Inflammatory macrophage treated with lipopolysaccharide for 1 hour (primary cell): ENCODE data around the gene CDH5.

Experiments
- DNase-seq, 2 donors: peaks; one replicate each; pipeline ENCODE4 v3.0.0-alpha.2; 2020 to 2022

The CDH5 gene

DNA sequence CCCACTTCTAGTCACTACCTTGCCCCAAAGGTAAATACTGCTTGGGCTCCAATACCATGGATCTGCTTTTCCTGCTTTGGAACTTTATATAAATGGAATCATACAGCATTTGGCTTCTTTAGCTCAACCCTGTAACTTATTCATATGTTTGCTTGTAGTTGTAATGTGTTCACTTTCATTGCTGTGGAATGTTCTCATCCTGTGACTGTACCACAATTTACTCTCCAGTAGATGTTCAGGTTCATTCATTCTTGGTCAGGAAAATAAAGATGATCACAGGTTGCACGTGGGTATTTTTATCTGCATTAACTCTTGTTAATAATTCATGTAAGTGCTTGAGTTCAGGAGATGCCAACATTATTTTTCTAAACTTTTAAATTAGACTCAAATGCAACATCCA is 53.9 kb downstream of the CDH5 start:
- DNase-seq = no peak

DNA sequence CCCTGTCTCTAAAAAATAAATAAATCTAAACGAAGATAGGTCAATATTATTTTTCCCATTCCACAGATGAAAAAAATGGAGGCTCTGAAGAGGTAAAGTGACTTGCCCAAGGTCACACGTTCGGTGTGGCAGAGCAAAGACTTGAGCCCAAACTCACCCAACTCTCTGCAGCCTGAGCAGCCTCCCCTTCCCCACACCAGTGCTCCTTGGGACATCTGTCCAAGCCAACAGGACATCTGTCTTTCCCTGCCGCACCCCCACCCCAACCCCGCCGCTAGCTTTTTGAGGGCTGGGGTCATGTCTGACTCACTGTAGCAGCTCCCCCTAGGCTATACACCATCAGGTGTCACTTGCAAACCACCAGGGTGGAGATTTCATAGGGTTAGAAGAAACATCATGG is 55.4 kb downstream of the CDH5 start:
- no peak for DNase-seq

DNA sequence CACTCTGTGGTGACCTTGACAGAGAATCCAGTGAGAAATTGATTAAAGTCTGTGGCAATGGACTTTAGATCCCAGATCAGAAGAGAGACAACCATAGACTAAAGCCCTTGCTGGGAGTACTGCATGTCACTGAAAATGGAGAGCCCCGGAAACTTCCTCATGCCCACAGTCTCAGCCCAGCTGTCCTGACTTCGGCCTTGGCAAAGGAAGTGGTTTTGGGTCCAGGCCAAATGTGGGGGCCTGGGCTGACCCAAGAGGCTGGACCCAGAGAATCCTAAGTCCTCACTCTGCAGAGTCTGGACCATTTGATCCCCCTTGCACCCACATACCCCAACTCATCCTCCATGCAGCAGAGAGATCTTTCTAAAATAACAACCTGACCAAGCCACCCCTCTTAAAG is 55.9 kb downstream of the CDH5 start:
- DNase-seq = no peak

DNA sequence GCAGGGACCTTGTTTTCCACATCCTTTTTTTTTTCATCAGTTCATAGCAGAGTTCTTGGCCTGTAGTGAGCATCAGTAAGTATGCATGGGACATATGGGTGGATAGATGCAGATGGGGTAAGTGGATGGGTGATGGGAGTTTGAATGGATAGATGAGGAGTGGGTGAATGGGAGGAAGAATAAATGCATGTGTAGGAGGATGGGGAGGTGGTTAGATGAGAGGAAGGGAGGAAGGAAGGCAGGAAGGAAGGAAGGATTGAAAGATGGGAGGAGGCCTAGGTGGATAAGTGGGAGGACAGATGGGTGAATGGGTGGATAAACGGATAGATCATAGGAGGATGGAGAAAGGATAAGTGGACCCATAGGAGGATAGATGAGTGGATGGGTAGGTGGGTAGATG is 56.7 kb downstream of the CDH5 start:
- DNase-seq = no peak

DNA sequence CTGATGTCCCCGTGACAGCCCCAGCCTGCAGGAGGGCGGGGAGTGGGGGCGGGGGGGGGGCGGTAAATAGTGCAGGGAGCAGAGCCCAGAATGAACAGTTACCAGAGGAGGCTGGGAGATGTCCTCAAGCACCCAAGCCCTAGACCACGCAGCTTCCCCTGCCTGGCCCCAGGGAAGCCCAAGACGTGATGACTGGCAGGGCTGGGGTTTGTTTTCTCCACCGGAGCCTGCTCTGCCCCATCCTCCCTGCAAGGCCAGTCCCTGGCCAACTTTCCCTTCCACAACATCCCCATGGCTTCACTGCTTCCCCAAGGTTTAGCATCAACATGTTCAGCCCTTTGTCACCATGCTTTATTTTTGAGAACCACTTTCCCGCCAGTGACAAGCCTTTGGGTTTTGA is 59.2 kb downstream of the CDH5 start:
- DNase-seq = no peak

DNA sequence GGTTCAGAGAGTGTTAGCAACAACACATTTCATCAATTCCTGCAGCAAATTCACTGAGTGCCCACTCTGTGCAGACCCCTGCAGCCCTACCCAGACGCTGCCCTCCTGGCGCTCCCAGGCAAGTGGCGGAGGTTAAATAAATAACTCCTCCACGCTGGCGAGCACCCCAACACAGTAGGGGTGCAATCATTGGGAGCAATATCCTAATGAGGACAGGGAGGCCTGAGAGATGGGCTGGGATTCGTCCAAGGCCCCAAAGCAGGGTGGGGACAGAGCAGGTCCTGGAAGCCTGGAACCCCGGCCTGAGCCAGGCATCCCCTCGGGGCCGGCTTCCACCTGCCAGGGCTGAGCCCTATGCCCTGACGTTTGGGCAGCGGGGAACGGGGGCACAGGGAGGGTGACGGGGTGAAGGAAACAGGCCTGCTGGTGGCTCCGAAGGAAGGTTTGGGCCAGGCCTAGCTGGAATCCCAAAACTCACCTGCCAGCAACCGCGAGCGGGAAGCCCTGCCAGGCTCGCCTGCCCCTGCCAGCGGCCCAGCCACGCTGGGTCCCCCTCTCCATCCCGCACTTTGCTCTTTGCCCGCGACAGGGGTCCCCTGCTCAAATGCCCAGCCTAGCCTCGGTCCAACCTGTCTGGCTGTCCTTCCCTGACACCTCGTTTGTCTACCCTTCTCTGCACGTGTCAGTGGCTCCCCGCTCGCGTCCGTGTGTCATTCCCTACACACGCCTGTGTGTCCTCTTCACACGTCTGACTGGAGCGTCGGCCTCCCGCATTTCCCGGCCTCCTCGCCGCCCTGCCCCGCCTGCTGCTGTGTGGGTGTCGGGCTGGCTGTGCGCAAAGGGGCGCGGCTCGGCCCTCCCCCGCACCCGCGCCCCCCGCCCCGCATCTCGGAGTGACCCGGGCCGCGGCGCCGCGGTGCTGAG is 59.9 kb downstream of the CDH5 start:
- DNase-seq = no peak

DNA sequence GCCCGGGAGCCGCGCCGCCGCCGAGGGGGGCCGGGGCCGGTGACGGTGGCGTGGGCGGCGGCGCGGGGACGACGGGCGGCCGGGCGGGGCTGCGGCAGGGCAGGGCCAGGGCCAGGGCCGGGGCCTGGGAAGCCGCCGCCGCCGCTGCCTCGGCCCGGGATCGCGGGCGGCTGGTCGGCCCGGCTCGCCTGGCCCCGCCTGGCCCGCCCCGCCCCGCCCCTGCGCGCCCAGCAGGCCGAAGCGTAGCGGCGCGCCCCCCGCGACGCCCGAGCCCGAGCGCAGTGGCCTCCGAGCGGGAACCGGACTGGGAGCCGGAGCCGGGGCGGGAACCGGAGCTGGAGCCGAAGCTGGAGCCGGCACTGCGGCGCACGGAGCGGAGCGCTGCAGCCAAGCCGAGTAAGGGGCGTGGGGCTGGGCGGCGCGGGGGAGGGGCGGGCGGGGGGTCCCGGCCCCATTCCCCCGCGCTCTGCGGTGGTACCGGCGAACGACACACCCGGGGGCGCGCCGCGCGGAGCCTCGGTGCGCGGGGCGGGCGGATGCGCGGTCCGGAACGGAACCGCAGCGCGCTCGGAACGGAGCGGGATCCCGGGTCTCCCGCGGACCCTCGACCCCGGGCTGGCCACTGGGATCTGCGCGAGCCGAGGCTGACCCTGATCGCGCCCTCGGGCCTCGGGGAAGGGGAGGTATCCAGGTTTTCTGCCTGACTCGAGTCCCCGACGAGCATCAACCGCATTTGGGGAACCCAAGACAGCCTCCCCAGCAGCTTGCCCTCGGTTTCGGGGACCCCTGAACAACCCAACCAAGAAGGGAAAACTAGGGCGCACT is 60.8 kb downstream of the CDH5 start, which contains the start of gene BEAN1:
Gene BEAN1 (plus strand): TSS at position 260 of the 825 bp plus-strand sequence. CDS start 10,382 bp downstream, outside the sequence.
- DNase-seq = no peak

DNA sequence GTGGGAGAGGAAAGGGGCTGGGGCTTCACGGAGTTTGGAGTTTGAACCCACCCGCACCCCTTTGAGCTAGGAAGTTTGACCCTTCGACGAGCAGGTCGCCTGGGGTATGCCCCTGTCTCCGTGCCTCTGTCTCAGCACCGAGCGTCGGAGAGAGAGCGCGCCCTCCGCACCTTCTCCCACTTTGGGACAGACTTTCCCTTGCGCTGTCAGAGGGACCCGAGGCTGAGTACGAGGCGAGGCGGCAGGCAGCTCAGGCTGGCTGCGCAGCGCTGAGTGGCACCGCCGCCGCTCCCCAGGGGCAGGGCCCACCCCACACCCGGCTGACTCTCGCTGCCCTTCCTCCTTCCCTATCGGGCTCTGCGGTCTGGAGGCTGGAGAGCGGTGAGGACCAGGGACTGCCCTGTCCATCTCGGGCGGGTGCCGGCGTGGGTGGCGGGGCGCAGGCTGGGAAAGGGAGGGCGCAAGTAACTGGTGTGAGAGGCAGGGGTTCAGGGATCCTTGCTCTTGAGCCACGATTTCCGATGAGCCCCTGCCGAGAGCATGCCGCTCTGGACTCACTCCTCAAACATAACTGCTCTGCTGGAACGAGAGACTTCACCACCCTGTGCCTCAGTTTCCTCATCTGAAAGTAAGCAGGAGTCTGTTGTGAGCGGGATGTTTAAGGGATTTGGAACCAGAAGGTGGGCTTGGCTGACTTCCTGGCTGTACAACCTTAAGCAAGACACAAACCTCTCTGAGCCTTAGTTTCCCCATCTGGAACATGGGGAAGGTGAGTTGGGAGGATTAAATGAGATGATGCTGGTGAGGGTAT is 61.6 kb downstream of the CDH5 start:
- peak; percentile 37 to 43 for DNase-seq

DNA sequence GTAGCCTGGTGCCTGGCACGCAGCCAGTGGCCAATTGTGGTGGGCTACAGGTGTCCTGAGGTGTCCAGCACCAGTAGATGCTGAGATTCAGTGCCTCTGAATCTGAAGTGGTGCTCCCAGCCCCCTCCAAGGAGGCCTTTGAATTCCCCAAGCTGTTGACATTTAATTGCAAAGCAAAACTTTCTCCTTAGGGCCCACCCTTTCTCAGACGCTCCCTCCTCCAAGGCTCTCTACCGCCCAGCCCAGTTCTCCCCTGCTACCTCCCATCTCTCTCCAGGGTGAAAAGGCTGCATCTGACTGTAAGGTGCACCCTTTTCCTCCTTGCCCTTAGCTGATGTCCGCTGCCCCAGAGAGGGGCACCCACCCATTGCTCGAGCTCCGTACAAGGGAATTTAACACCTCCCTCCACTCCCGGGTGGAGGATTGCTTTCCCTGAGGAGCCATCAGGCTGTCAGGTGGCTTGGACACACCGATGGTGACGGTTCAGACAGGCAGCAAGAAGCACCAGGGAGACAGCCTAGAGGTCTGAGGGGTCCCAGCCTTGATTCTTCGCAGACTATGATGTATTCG is 62.3 kb downstream of the CDH5 start:
- no peak for DNase-seq

DNA sequence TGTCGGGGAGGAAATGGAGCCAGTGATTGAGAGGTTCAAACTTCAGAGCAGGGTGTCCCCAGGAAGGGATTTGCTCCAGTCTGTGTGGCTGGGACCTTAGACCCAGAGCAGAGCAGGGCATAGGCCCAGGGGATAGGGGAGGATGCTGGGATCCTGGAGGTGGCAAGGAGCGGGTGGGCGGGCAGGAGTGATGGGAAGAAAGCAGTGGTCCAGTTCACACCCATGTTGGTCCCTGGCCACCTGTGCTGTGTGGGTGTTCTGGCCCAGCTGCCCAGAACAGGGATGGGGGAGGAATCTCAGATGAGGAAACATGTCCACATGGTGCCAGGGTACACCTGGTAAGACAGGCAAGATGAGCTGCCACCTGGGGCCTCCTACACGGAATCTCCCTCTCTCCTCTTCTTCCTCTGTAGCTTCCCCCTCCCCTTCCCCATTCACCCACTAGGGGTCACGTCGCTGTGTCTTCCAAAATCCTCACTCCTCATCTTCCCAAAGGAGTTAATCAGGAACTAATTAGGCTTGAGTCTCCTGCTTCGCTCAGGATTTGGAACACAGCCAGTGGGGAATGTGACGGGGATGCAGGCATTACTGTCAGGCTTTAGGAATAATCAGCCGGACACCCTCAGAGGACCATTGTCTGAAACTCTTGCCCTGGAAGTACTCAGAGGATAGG is 62.9 kb downstream of the CDH5 start:
- no peak for DNase-seq

DNA sequence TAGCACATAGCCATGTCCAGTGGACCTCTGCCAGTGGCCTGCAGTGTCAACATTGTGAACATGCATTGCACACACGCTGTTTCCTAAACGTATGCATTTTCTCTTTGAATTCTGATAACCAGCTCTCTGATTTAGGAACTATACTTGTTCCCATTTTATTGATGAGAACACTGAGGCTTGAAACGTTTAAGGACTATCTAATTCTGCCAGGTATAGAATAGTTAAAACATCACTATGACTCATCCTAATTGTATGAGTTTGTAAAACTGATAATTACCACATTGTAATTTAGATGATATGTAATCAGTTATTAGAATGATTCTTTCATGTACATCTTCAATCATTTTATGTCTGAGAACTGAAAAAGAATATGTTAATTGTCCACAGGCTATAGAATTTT is 63.7 kb downstream of the CDH5 start:
- DNase-seq = no peak

DNA sequence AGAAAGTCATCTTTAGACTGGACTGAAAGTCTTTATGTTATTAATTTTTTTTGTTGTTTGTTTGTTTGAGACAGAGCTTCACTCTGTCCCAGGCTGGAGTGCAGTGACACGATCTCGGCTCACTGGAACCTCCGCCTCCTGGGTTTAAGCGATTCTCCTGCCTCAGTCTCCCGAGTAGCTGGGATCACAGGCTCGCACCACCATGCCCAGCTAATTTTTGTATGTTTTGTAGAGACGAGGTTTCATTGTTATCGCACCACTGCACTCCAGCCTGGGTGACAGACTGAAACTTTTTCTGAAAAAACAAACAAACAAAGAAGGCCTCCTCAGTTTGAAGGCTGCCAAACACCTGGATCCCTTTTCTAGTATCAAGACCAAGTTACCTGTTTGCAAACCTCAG is 65.3 kb downstream of the CDH5 start:
- DNase-seq = no peak

DNA sequence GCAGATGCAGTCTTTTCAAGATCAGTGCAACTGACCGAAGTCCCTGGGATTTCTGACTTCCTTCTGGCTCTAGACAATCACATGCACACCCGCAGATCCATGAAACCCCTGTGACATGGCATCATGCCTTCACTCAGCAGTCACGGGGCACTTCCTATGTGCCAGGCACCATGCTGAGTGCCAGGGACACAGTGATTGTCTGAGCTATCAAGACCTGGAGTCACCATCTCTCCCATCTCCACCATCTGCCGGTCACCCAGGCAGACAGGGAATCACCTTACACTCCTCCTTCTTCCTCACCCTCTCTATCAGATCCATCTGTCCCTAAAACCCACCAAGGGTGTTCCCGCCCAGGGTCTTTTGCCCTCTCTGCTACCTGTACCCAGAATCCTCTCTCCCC is 65.9 kb downstream of the CDH5 start:
- no peak for DNase-seq

DNA sequence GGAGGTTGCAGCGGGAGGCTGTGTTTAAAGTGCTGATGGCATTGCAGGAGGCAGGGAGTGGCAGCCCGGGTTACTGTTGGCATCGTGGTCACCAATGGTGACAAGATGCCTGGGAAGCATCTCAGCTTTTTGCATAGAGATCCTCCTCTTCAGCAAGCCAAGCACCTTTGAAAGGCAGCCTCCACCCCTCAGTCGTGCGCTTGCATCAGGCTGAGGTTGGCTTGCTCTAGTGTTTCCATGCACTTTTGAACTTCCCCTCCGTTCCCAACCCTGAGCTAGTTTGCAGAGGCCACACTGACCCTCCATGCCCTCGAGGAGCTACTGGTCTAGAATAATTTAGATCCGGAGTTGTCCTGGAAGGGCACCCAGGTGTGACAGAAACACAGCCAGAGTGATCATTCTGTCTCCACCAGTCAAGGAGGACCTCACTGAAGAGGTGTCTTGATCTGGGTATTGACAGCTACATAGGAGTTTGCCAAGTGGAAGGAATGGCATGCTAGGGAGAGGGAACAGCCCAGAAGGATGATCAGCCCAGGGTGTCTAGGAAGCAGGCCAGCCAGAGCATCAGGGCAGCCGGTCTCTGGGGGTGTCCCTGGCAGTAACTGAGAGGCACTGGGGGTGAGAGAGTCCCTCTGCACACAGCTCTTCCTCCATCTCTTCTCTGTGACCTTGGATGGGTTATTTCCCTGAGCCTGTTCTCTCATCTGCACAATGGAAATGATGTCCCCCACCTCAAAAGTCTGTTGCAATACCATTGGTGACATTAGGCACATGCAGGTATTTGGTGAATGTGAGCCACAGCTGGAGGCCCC is 68.3 kb downstream of the CDH5 start:
- DNase-seq = no peak

DNA sequence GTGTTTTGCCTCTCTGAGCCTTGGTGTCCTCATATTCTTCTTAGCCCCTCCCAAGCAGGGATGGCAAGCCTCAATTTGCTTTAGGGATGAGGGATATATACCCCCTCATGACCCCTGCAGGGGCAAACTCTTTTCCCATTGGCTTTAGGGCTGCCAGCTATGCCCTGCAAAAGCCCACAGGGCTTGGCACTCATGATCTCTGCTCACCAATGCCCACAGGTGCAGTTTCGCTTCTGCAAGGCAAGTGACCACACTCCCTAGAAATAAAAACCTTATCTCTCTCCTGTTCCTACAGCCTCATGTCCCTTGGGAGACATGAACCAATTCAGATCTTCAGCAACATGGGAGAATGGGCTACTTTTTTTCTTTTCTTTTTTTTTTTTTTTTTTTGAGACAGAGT is 69.4 kb downstream of the CDH5 start:
- DNase-seq = no peak

DNA sequence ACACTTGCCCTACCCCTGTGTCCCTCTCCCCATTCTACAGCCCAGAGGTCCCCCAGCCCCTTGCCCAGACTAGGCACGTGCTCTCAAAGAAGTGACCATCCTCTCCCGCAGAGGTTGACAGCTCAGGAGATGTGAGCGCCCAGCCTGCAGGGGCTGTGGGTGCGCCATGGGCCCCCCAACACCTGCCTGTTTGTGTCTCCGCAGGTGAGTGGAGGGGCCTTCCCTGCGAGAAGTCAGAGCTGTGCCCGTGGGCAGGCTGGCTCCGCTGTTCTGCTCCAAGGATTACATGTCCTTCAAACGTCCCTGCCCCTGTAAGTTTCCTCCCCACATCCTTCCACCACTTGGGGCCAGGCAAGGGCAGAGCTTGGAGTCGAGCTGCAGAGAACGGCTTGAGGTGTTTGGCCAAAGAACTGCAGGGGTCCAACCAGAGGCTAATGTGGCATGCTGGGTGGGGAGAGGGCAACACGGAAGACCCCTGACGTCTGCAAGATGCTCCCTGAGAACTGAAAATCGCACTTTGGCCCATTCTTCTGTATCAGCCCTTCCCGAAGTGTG is 71.0 kb downstream of the CDH5 start:
- no peak for DNase-seq

DNA sequence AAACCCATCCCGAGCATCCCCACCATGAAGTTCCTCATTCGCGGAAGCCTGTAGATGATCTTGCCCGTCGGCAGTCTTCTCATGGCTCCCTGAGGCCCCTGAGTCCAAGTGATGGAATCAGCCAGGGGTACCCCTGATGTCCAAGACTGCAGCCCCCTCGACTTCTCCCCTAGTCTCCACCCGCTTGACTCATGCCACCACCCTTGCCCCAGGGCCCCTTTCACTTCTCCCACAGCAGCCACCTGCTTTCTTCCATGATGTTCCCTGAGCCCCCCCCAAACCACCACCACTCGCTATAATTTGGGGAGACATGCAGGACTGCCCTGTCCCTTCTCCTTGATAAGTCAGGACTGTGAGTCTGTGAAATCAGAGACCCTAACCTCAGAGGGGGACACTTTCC is 72.0 kb downstream of the CDH5 start:
- no peak for DNase-seq

DNA sequence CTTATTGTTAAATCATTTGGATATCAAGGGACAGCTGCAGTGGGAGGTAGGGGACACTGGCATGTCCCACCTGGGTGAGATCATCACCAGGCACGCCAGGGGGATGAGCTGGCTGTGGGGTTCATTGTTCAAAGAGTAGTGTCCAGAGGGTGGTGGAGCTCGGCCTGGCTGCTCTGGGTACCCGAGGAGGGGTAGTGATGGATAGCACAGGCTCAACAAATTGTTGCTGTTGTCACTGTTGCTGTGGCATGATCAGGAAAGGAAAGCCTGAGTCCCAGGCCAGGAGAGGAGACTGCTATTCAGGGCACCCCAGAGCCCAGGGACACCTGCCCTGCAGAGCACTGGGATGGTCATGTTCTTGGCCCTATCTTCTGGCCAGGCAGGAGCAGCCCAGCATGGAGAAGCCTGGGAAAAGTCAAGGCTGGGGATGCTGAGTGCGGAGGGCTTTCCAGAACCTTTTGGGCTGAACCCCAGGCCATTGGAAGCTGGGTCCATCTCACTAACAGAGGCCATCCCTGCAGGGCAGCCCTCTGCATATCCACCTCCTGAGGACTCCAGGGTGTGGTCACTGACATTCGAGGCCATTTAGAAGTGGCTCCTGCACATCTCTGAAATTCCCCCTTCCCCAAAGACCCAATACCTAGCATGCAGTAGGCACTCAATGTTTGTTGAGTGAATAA is 72.7 kb downstream of the CDH5 start:
- DNase-seq = no peak

DNA sequence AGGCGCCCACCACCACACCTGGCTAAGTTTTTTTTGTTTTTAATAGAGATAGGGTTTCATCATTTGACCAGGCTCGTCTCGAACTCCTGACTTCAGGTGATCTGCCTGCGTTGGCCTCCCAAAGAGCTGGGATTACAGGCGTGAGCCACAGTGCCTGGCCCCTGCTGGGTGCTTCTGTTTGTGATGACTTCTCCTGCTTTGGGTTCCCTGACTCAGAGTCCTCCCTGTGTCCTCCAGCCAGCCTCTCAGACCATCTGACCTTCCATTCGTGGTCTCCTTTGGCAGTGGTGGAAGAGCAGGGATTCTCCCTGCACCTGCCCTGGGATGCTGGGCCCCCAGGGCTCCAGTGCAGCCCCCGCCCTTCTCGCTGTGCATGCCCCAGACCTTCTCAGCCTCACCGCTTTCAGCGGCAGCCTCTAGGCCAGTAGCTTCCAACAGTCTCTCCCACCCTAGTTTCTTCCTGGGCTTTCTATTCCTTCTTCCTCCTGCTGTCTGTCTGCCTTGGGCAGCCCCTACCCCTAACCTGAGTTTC is 73.8 kb downstream of the CDH5 start:
- no peak for DNase-seq

DNA sequence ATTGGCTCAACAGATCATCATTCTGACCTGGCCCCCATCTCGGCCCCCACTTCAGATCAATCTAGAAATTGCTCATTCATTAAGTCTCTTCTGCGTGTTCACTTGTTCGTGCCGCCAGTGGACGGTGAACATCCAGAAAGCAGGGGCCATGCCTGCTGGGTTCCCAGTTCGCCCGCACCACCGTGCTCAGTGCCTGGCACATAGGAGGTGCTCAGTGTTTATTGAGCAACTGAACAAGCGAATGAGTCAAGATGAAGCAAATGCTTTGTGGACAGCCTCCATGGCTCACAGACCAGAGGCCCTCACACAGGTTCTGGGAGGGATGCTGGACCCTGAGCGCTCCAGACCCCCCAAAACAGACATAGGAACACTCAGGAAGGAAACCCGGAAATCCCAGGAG is 74.5 kb downstream of the CDH5 start:
- DNase-seq = no peak
